Endothelial cell of umbilical vein (primary cell): ENCODE measurements around the gene FANCI. TPM values are rescaled to one million over a fixed set of nuclear protein-coding genes. Genes with fewer than 3 reads are reported as not detected.

ENCODE experiments used
- BruUV-seq: library from RNA; stranded (reverse); fragments of 400-500 nt; replicated peaks from 2 replicates; lab custom pipeline; 2021; lab: Mats Ljungman, UMichigan
- CTCF ChIA-PET: fragments of 300-600, 350-600 bp; sonication (Branson Sonifier 250); formaldehyde crosslinking; loops from one replicate; lab custom pipeline; 2021; ENCODE audit warnings: antibody characterized with exemption, inconsistent platforms; lab: Charles Lee
- POLR2A ChIA-PET: fragments of 300-600, 350-600 bp; sonication (Branson Sonifier 250); formaldehyde crosslinking; loops from one replicate; lab custom pipeline; 2021; ENCODE audit warnings: antibody characterized with exemption, inconsistent platforms; lab: Charles Lee
- DNase-seq: peaks from one replicate; pipeline ENCODE4 v3.0.0-alpha.2; 2011; ENCODE audit warnings: low read depth, low spot score
- FAIRE-seq: peaks from 2 replicates; lab custom pipeline; 2011; peaks lifted over from hg19 to GRCh38; lab: Jason Lieb, UNC
- H2AFZ ChIP-seq: 2 replicates; pipeline ENCODE4 v1.6.0; 2012; ENCODE audit warnings: low read depth, low read length, control low read depth, inconsistent platforms
- H3K27ac ChIP-seq: 2 replicates; pipeline ENCODE4 v1.5.1; 2011; ENCODE audit warnings: low read depth, mild to moderate bottlenecking, control low read depth, low read length, moderate library complexity; ENCODE audit not compliant: insufficient read depth
- H3K27me3 ChIP-seq, 2 experiments: 2 replicates each; pipeline versions ENCODE4 v1.6.0 to v1.6.1; 2011; ENCODE audit warnings: low read length in 2 of 2, mixed read lengths in 1 of 2; ENCODE audit not compliant: control insufficient read depth in 2 of 2, insufficient read depth in 2 of 2
- H3K36me3 ChIP-seq, 2 experiments: 2 replicates in 1 of 2; 3 replicates in 1 of 2; pipeline ENCODE4 v1.5.1; 2011; ENCODE audit warnings: low read length in 2 of 2, mild to moderate bottlenecking in 1 of 2, moderate library complexity in 1 of 2; ENCODE audit not compliant: control insufficient read depth in 2 of 2, insufficient read depth in 2 of 2; ENCODE audit errors: extremely low read depth in 1 of 2
- H3K4me1 ChIP-seq: 3 replicates; pipeline ENCODE4 v1.5.1; 2011; ENCODE audit warnings: mild to moderate bottlenecking, low read length; ENCODE audit not compliant: control insufficient read depth, insufficient read depth; ENCODE audit errors: extremely low read depth
- H3K4me2 ChIP-seq: 2 replicates; pipeline ENCODE4 v1.6.1; 2011; ENCODE audit warnings: low read length, control low read depth, mixed read lengths; ENCODE audit not compliant: insufficient read depth
- H3K4me3 ChIP-seq, 3 experiments: fragments of 200-600 bp in 1 of 3; sonication (generic), shearing (Covaris generic) in 1 of 3; replicated peaks in 1 of 3; 2 replicates each; pipeline ENCODE4 v1.5.1; 2011 to 2016; ENCODE audit warnings: control low read depth in 3 of 3, low read length in 3 of 3, mild to moderate bottlenecking in 2 of 3, inconsistent platforms in 1 of 3, low read depth in 1 of 3, moderate library complexity in 1 of 3; ENCODE audit not compliant: insufficient read depth in 1 of 3
- H3K79me2 ChIP-seq: 2 replicates; pipeline ENCODE4 v1.6.0; 2012; ENCODE audit warnings: low read length, inconsistent platforms; ENCODE audit not compliant: control insufficient read depth, insufficient read depth
- H3K9ac ChIP-seq: replicated peaks from 2 replicates; pipeline ENCODE3; 2011; ENCODE audit warnings: low read length, control low read depth; ENCODE audit not compliant: insufficient read depth; ENCODE audit errors: extremely low read depth
- H3K9me1 ChIP-seq: replicated peaks from 3 replicates; pipeline ENCODE4 v1.6.0; 2011; ENCODE audit warnings: mild to moderate bottlenecking, low read length; ENCODE audit not compliant: control insufficient read depth, insufficient read depth; ENCODE audit errors: extremely low read depth
- H3K9me3 ChIP-seq: replicated peaks from 2 replicates; pipeline ENCODE4 v1.5.1; 2012; ENCODE audit warnings: low read length, inconsistent platforms; ENCODE audit not compliant: control insufficient read depth, insufficient read depth
- H4K20me1 ChIP-seq: replicated peaks from 2 replicates; pipeline ENCODE3; 2011; ENCODE audit warnings: mild to moderate bottlenecking, low read length; ENCODE audit not compliant: control insufficient read depth, insufficient read depth; ENCODE audit errors: extremely low read depth
- CTCF ChIP-seq, 2 donors: IDR thresholded peaks; 1 replicate in 1 of 2; 2 replicates in 1 of 2; pipeline ENCODE4 v1.5.1; 2011; ENCODE audit warnings: low read length in 2 of 2, mild to moderate bottlenecking in 2 of 2, moderate library complexity in 2 of 2, control low read depth in 1 of 2, inconsistent platforms in 1 of 2, low read depth in 1 of 2; ENCODE audit not compliant: insufficient read depth in 1 of 2; ENCODE audit errors: extremely low read depth in 1 of 2
- EZH2 ChIP-seq: IDR thresholded peaks from 2 replicates; pipeline ENCODE4 v1.6.1; 2012; ENCODE audit warnings: borderline replicate concordance, low read depth, mild to moderate bottlenecking, moderate library complexity, low read length, inconsistent platforms; ENCODE audit not compliant: severe bottlenecking
- FOS ChIP-seq: IDR thresholded peaks from 2 replicates; pipeline ENCODE4 v1.6.1; 2011; ENCODE audit warnings: mild to moderate bottlenecking, low read length, moderate library complexity, borderline replicate concordance; ENCODE audit not compliant: insufficient read depth
- GATA2 ChIP-seq: IDR thresholded peaks from 2 replicates; pipeline ENCODE4 v1.7.0; 2011; ENCODE audit warnings: low read depth, mild to moderate bottlenecking, moderate library complexity, mixed read lengths, low read length; ENCODE audit not compliant: insufficient read length, insufficient read depth
- JUN ChIP-seq: IDR thresholded peaks from 2 replicates; pipeline ENCODE4 v1.6.1; 2011; ENCODE audit warnings: borderline replicate concordance, low read depth; ENCODE audit not compliant: insufficient read length, insufficient read depth
- MAX ChIP-seq: IDR thresholded peaks from 2 replicates; pipeline ENCODE4 v1.6.1; 2011; ENCODE audit not compliant: insufficient read depth, insufficient read length
- MYC ChIP-seq: IDR thresholded peaks from one replicate; pipeline ENCODE4 v1.6.1; 2011; ENCODE audit warnings: mild to moderate bottlenecking, low read depth, low read length
- POLR2A ChIP-seq: IDR thresholded peaks from 2 replicates; pipeline ENCODE4 v1.6.1; 2012; ENCODE audit warnings: low read depth, mild to moderate bottlenecking, control low read depth, low read length
- POLR2AphosphoS5 ChIP-seq: IDR thresholded peaks from 2 replicates; pipeline ENCODE4 v1.6.1; 2012; ENCODE audit warnings: low read depth, mild to moderate bottlenecking, control low read depth, low read length, moderate library complexity; ENCODE audit not compliant: insufficient read depth
- dilution Hi-C: fragments of 300-500 bp; cut with MboI; formaldehyde crosslinking; loops from one replicate; pipeline ENCODE4 v1.15.0; 2019; ENCODE audit warnings: low sequenced_read_pairs; ENCODE audit not compliant: extremely low pct_ligation_motif_present
- intact Hi-C: fragments of 100-400 bp; cut with micrococcal nuclease; formaldehyde crosslinking; loops from one replicate; pipeline ENCODE4 v1.10.0; 2022
- polyA plus RNA-seq, 4 experiments: library from polyadenylated mRNA; depleted of rRNA in 3 of 4; stranded (reverse) in 3 of 4; unstranded in 1 of 4; fragments of >200 nt; gene quantifications; 2 replicates each; pipeline versions ENCODE4 v1.2.1 to v1.2.3, GENCODE V29; 2011 to 2012; ENCODE audit warnings: missing spikeins in 1 of 4
- total RNA-seq: library from RNA; stranded (reverse); gene quantifications from 2 replicates; pipeline ENCODE4 v1.2.3, GENCODE V29; 2021

The FANCI gene
- total and polyA plus RNA-seq, 2 donors (not counting 3 experiments of a cell fraction or from before 2014, with no cell fraction given) = 10.8 to 74.7 TPM

DNA sequence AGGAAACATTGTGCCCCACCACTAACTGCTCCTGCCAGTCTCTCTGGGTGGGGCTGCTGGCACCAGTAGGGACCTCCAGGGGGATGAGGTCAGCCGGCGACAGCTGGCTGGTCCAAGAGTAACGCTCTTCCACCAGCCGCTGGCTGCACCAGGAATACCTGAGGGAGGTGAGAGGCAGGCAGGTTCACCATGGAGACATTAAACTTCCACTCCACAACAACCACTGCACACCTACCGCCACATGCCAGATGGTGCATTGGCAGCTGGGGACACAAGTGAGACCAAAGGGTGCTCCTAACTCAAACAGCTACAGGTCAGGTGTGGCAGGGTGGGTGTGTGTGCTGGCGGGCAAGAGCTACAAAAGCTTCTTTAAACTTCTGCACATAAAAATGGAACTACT, 86.3 kb downstream of the FANCI start:
- dilution Hi-C loops = no loop called here
- Histone ChIP-seq H3K4me3 (no peak overlapping the region), H3K79me2 (peaks cover 52% of the 10 kb centered on the region), H3K9me1 (no peaks in the 10 kb centered on the region), H3K27ac (no peak overlapping the region), H4K20me1 (peaks cover 7% of the 10 kb centered on the region), H3K4me1 (peaks cover 22% of the 10 kb centered on the region), H3K9ac (no peak overlapping the region), H3K9me3 (no peaks in the 10 kb centered on the region), H3K4me2 (no peak overlapping the region), H3K36me3 (peaks cover 35 to 54% of the 10 kb centered on the region in 2 experiments), H3K27me3 (no peaks in the 10 kb centered on the region), H2AFZ (no peak overlapping the region)
- ChIA-PET CTCF (interaction anchor here (1.0 to 3.1 kb wide), 3 partner anchors 7 to 13 kb away, joined by 3 to 15 read pairs (median 6); no protein-coding TSS in a partner anchor), POLR2A (interaction anchor here (0.7 kb wide), 1 partner anchor 14 kb away, joined by 3 read pairs; no protein-coding TSS in a partner anchor)
- intact Hi-C loops = loop anchor here (5.0 to 10.0 kb wide), 2 partner anchors 433 to 705 kb away; partner anchors contain the start of genes AEN and HAPLN3
- FAIRE-seq (no peak), DNase-seq (no peak)
- BruUV-seq = no TSS peak
- TF ChIP-seq MYC = no peak
- TF ChIP-seq MAX = no peak
- no peak for TF ChIP-seq JUN
- TF ChIP-seq POLR2AphosphoS5 = no peak
- no peak for TF ChIP-seq POLR2A
- TF ChIP-seq GATA2 = no peak
- TF ChIP-seq FOS = no peak
- no peak for TF ChIP-seq CTCF (IDR thresholded peaks at IDR 0.05; ENCODE audit: extremely low read depth in 1 of 2, insufficient read depth in 1 of 2, low read depth in 1 of 2, low read length in 2 of 2)
- no peak for TF ChIP-seq EZH2
